ENCODE results near the gene NTRK3. TPM values are rescaled to one million over a fixed set of nuclear protein-coding genes. Genes with fewer than 3 reads are reported as not detected.

Gene NTRK3
- total RNA-seq, 1 experiment from 2014 or later = not detected

GRCh38 chr15:87881026-87881425 is 375.5 kb downstream of the NTRK3 start:
- no peaks in the 10 kb centered on the region for H4K20me1 ChIP-seq (ENCODE audit: low read length)
- no peak overlapping the region for H3K27ac ChIP-seq (ENCODE audit: low read length)
- no peaks in the 10 kb centered on the region for H3K9me3 ChIP-seq (ENCODE audit: low read length)
- H3K4me3 ChIP-seq (ENCODE audit: low read length) = no peak overlapping the region
- ChIA-PET POLR2A (ENCODE audit: unreplicated experiment) (no interaction called here), CTCF (no interaction called here)
- TF ChIP-seq CTCF (conservative IDR thresholded peaks at IDR 0.05; ENCODE audit: low read depth, low read length) (no peak), EZH2 (IDR thresholded peaks at IDR 0.05; ENCODE audit: low read length, unreplicated experiment) (no peak), EZH2phosphoT487 (IDR thresholded peaks at IDR 0.05; ENCODE audit: borderline replicate concordance, low read length) (no peak)
- H3K79me2 ChIP-seq (ENCODE audit: low read length) = no peaks in the 10 kb centered on the region
- no TSS peak for BruUV-seq (replicated peaks)
- no peaks in the 10 kb centered on the region for H3K27me3 ChIP-seq (ENCODE audit: low read length)
- H3K4me1 ChIP-seq (ENCODE audit: insufficient read depth, low read length) = no peaks in the 10 kb centered on the region
- H3K9me2 ChIP-seq (replicated peaks; ENCODE audit: low read length) = no peaks in the 10 kb centered on the region
- intact Hi-C loops (cut with micrococcal nuclease) = no loop called here
- no peak overlapping the region for H2AFZ ChIP-seq (ENCODE audit: low read length)
- H3K4me2 ChIP-seq (ENCODE audit: low read length) = no peak overlapping the region
- no peaks in the 10 kb centered on the region for H3F3A ChIP-seq (ENCODE audit: low read length, unreplicated experiment)
- ATAC-seq (no peak), DNase-seq (no peak)
- H3K9ac ChIP-seq (ENCODE audit: low read length) = no peak overlapping the region
- no peaks in the 10 kb centered on the region for H3K36me3 ChIP-seq (ENCODE audit: low read depth, low read length)

GRCh38 chr15:87877822-87878542 is 378.6 kb downstream of the NTRK3 start:
- ChIA-PET CTCF (no interaction called here), POLR2A (ENCODE audit: unreplicated experiment) (no interaction called here)
- Histone ChIP-seq H2AFZ (ENCODE audit: low read length) (no peak overlapping the region), H3K79me2 (ENCODE audit: low read length) (no peaks in the 10 kb centered on the region), H3K4me2 (ENCODE audit: low read length) (no peak overlapping the region), H3K27ac (ENCODE audit: low read length) (no peak overlapping the region), H4K20me1 (ENCODE audit: low read length) (no peaks in the 10 kb centered on the region), H3K9me2 (replicated peaks; ENCODE audit: low read length) (no peaks in the 10 kb centered on the region), H3K27me3 (ENCODE audit: low read length) (no peaks in the 10 kb centered on the region), H3K4me1 (ENCODE audit: insufficient read depth, low read length) (no peaks in the 10 kb centered on the region), H3K9me3 (ENCODE audit: low read length) (no peaks in the 10 kb centered on the region), H3K9ac (ENCODE audit: low read length) (no peak overlapping the region), H3K36me3 (ENCODE audit: low read depth, low read length) (no peaks in the 10 kb centered on the region), H3K4me3 (ENCODE audit: low read length) (no peak overlapping the region), H3F3A (ENCODE audit: low read length, unreplicated experiment) (no peaks in the 10 kb centered on the region)
- BruUV-seq (replicated peaks) = no TSS peak
- no peak for DNase-seq
- no peak for ATAC-seq
- intact Hi-C loops (cut with micrococcal nuclease) = no loop called here
- TF ChIP-seq EZH2 (IDR thresholded peaks at IDR 0.05; ENCODE audit: low read length, unreplicated experiment) (no peak), EZH2phosphoT487 (IDR thresholded peaks at IDR 0.05; ENCODE audit: borderline replicate concordance, low read length) (no peak), CTCF (conservative IDR thresholded peaks at IDR 0.05; ENCODE audit: low read depth, low read length) (no peak)

GRCh38 chr15:87877114-87877810 is 379.3 kb downstream of the NTRK3 start:
- no peaks in the 10 kb centered on the region for H3K9me3 ChIP-seq (ENCODE audit: low read length)

More at GRCh38 chr15:87877114-87877810, 379.3 kb downstream of the NTRK3 start:
- Histone ChIP-seq H4K20me1 (ENCODE audit: low read length) (no peaks in the 10 kb centered on the region), H3K27ac (ENCODE audit: low read length) (no peak overlapping the region), H2AFZ (ENCODE audit: low read length) (no peak overlapping the region), H3F3A (ENCODE audit: low read length, unreplicated experiment) (no peaks in the 10 kb centered on the region), H3K4me2 (ENCODE audit: low read length) (no peak overlapping the region), H3K9ac (ENCODE audit: low read length) (no peak overlapping the region), H3K27me3 (ENCODE audit: low read length) (no peaks in the 10 kb centered on the region), H3K9me2 (replicated peaks; ENCODE audit: low read length) (no peaks in the 10 kb centered on the region), H3K79me2 (ENCODE audit: low read length) (no peaks in the 10 kb centered on the region), H3K4me3 (ENCODE audit: low read length) (no peak overlapping the region), H3K4me1 (ENCODE audit: insufficient read depth, low read length) (no peaks in the 10 kb centered on the region), H3K36me3 (ENCODE audit: low read depth, low read length) (no peaks in the 10 kb centered on the region)
- CTCF ChIA-PET = no interaction called here
- intact Hi-C loops (cut with micrococcal nuclease) = no loop called here
- no TSS peak for BruUV-seq (replicated peaks)
- TF ChIP-seq EZH2 (IDR thresholded peaks at IDR 0.05; ENCODE audit: low read length, unreplicated experiment) = no peak
- no peak for TF ChIP-seq CTCF (conservative IDR thresholded peaks at IDR 0.05; ENCODE audit: low read depth, low read length)
- no peak for TF ChIP-seq EZH2phosphoT487 (IDR thresholded peaks at IDR 0.05; ENCODE audit: borderline replicate concordance, low read length)
- ATAC-seq (no peak), DNase-seq (no peak)
- POLR2A ChIA-PET (ENCODE audit: unreplicated experiment) = no interaction called here

Data from PC-3 (cell line).